ENCODE data around the gene PFN4. TPM values are rescaled to one million over a fixed set of nuclear protein-coding genes. Genes with fewer than 3 reads are reported as not detected.

The PFN4 gene
- total and polyA plus RNA-seq, 2 experiments from 2014 or later: 0.28 TPM; not detected in 1

- Histone ChIP-seq H3K4me2 (no peak overlapping the region), H3K27me3 (ENCODE audit: insufficient read depth) (no peaks in the 10 kb centered on the region), H3K9me2 (ENCODE audit: insufficient read depth) (no peaks in the 10 kb centered on the region), H3K4me1 (ENCODE audit: insufficient read depth) (peaks cover 16% of the 10 kb centered on the region; the same call in 1 of the 2 replicates), H3K79me2 (replicated peaks; ENCODE audit: insufficient read depth) (peaks cover 55% of the 10 kb centered on the region), H4K20me1 (replicated peaks; ENCODE audit: insufficient read depth) (peaks cover 3% of the 10 kb centered on the region; the same call in 1 of the 2 replicates), H3K4me3 (no peak overlapping the region), H3K27ac (ENCODE audit: low read depth) (no peak overlapping the region), H3F3A (replicated peaks; ENCODE audit: low read depth) (peaks cover 19% of the 10 kb centered on the region), H3K36me3 (ENCODE audit: insufficient read depth) (peaks cover 28% of the 10 kb centered on the region), H2AFZ (no peak overlapping the region)
- no peak for ATAC-seq
- Mint-ChIP-seq H3K9me3 (no peaks in the 10 kb centered on the region), H3K36me3 (ENCODE audit: low read depth) (peaks cover 41% of the 10 kb centered on the region), H3K4me3 (no peak overlapping the region), H3K27ac (no peak overlapping the region), H3K4me1 (peaks cover 9% of the 10 kb centered on the region), H3K27me3 (ENCODE audit: insufficient read depth, low read depth, poor library complexity) (peaks cover 3% of the 10 kb centered on the region)
- no peak for TF ChIP-seq JUNB (IDR thresholded peaks at IDR 0.05; ENCODE audit: unreplicated experiment)
- no peak for TF ChIP-seq REST (IDR thresholded peaks at IDR 0.05; ENCODE audit: unreplicated experiment)
- no peak for TF ChIP-seq POLR2AphosphoS5 (IDR thresholded peaks at IDR 0.05; ENCODE audit: low read depth)
- TF ChIP-seq CREB1 (CRISPR knock-in tag; IDR thresholded peaks at IDR 0.05; ENCODE audit: low read depth): no peak
- TF ChIP-seq ZNF114 (CRISPR knock-in tag; IDR thresholded peaks at IDR 0.05): no peak
- no peak for TF ChIP-seq CTCF (conservative IDR thresholded peaks at IDR 0.05; ENCODE audit: low read depth in 2 of 2)
- TF ChIP-seq ZNF462 (CRISPR knock-in tag; IDR thresholded peaks at IDR 0.05): no peak
- no peak for TF ChIP-seq ZNF331 (CRISPR knock-in tag; IDR thresholded peaks at IDR 0.05; ENCODE audit: low read depth)
- TF ChIP-seq EZH2 (IDR thresholded peaks at IDR 0.05; ENCODE audit: low read depth, unreplicated experiment): no peak
- no peak for TF ChIP-seq ETS1 (IDR thresholded peaks at IDR 0.05)
- no peak for TF ChIP-seq STAT1 (IDR thresholded peaks at IDR 0.05; ENCODE audit: unreplicated experiment)
- TF ChIP-seq EZH2phosphoT487 (IDR thresholded peaks at IDR 0.05; ENCODE audit: unreplicated experiment): no peak
- TF ChIP-seq NANOG (IDR thresholded peaks at IDR 0.05; ENCODE audit: borderline replicate concordance): no peak
- DNase-seq (ENCODE audit: low spot score): no peak
Observed at GRCh38 chr2:24072259-24072658, 50.9 kb downstream of the PFN4 start.

Measured in GM23338 (cell line).